ENCODE measurements around the gene DYNC1LI2.

- TF ChIP-seq CTCF (IDR thresholded peaks at IDR 0.05) (no peak), POLR2A (IDR thresholded peaks at IDR 0.05) (no peak)
Measured at GRCh38 chr16:66695471-66695934, 55.9 kb downstream of the DYNC1LI2 start.

Measured in upper lobe of left lung (tissue), 4 donors.